GM12872 (cell line): Measurements from ENCODE around the gene SLX4IP.
A peak's percentile ranks its signal among the peaks of the same experiment; 100 is the strongest.

Source experiments
- TF ChIP-seq, protein P1 (sequence below): IDR thresholded peaks from 3 replicates; pipeline ENCODE4 v1.5.1; 2011; ENCODE audit warnings: low read depth, mild to moderate bottlenecking, low read length, moderate library complexity; ENCODE audit not compliant: insufficient read depth

The SLX4IP gene

DNA sequence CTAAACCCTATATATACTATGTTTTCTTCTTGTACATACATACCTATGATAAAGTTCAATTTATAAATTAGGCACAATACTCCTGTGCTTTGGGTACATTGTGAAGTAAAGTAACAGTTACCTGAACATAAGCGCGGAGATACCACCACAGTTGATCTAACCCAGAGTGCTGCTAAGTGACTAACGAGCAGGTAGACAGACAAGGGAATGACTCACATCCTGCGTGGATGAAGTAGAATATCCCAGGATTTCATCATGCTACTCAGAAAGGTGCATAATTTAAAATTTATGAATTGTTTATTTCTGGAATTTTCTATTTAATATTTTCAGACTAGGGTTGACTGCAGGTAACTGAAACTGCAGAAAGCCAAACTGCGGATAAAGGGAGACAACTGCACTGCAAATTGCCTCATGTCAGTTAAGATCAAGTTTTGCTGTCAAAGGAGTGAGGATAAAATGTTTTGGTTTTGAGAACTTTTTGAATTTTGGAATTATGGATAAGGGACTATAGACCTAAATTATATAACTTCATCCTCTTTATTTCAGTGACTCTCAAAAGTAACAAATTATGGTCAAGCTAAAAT lies 15.5 kb upstream of the SLX4IP start:
- TF ChIP-seq, protein P1, sequence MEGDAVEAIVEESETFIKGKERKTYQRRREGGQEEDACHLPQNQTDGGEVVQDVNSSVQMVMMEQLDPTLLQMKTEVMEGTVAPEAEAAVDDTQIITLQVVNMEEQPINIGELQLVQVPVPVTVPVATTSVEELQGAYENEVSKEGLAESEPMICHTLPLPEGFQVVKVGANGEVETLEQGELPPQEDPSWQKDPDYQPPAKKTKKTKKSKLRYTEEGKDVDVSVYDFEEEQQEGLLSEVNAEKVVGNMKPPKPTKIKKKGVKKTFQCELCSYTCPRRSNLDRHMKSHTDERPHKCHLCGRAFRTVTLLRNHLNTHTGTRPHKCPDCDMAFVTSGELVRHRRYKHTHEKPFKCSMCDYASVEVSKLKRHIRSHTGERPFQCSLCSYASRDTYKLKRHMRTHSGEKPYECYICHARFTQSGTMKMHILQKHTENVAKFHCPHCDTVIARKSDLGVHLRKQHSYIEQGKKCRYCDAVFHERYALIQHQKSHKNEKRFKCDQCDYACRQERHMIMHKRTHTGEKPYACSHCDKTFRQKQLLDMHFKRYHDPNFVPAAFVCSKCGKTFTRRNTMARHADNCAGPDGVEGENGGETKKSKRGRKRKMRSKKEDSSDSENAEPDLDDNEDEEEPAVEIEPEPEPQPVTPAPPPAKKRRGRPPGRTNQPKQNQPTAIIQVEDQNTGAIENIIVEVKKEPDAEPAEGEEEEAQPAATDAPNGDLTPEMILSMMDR, result no peak

DNA sequence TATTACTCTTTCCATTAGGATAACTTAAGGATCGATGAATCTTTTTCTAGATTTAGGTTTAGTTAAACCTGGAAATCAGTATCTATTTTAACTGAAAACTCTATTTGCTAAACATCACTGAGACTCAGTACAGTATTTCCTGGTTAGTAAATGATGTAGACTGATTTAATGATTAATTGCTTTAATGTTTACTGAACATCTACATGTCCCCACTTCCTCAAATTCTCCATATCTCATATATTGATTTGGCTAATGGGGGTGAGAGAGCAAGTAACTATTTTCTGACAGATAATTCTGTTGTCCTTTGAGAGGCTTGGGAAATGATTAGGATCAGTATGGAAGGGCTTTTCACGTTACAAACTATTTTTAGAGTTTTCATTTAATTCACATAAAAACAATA lies 11.4 kb upstream of the SLX4IP start:
- TF ChIP-seq, protein P1, result no peak

GRCh38 chr20:10427060-10427692 lies 7.9 kb upstream of the SLX4IP start:
- TF ChIP-seq, protein P1, result peak; percentile 73

DNA sequence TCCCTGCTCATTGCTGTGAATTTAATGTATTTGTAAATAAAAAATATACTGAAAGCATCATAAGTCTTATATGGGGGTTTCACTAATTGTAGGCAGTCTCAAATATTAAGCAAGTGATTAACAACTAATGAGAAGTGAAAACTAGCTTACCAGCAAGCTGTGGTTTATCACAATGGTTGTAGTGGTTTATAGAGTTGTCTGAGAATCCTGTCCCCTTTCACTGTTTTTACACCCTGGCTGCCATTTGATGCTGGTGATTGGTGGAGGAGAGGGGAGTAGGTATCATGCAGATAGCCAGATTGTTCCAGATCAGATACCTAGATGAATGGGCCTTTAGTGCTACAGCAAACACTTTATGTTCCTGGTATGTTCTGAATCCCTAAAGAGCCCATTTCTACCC lies 7.1 kb upstream of the SLX4IP start:
- TF ChIP-seq, protein P1, result no peak

DNA sequence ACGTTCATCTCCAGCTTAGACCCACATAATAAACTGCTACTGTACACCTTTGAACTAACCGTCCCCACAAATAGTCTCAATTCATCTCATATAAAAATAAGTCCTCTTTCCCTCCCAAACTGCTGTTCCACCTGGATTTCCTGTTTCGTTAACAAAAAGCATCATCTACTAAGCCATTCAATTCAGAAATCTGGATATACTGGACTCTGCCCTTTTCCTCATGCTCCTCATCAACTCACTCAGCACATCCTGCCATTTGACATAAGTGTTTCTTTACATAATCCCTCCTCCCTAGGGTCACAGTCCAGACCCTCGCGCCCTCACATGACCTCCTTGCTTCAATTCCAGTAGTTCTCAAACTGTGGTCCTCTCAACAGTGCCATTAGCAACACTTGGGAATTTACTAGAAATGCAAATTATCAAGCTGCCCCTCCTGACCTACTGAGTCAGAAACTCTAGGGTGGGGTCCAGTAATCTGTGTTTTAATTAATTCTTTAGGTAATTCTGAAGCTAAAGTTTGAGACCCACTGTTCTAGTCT lies 5.6 kb upstream of the SLX4IP start:
- TF ChIP-seq, protein P1, result no peak

- TF ChIP-seq, protein P1, result no peak
Observed at GRCh38 chr20:10430000-10430466, 5.1 kb upstream of the SLX4IP start.

DNA sequence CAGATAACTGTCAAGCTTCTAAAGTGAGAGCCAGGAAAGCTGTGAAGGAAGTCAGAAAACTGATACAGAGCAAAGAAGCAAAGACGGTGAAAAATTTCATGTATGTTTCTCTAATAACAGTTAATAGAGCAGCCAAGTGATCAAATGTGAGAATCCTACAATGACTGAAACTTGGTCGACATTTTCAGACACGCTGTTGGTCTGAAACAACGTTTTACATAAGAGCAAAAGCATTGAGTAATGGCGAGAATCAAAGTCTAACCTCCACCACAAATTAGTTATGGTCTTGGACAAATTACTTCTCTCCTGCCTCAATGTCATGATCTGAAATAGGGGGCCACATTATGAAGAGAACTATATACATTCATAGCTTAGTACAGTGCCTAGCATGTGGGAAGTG lies 4.4 kb upstream of the SLX4IP start:
- TF ChIP-seq, protein P1, result no peak
